Retinal pigment epithelial cell (primary cell): ENCODE data around the gene IFI30.
A peak's percentile ranks its signal among the peaks of the same experiment; 100 is the strongest.

Experiments
- DNase-seq: peaks from one replicate; pipeline ENCODE4 v3.0.0-alpha.2; 2010; ENCODE audit warnings: low read depth
- H3K4me3 ChIP-seq: 2 replicates; pipeline ENCODE4 v1.5.1; 2011; ENCODE audit warnings: mild to moderate bottlenecking, low read length, control low read depth, moderate library complexity
- CTCF ChIP-seq: conservative IDR thresholded peaks from 2 replicates; pipeline ENCODE4 v1.5.1; 2011; ENCODE audit warnings: low read depth, low read length, control low read depth, inconsistent platforms

The IFI30 gene

DNA sequence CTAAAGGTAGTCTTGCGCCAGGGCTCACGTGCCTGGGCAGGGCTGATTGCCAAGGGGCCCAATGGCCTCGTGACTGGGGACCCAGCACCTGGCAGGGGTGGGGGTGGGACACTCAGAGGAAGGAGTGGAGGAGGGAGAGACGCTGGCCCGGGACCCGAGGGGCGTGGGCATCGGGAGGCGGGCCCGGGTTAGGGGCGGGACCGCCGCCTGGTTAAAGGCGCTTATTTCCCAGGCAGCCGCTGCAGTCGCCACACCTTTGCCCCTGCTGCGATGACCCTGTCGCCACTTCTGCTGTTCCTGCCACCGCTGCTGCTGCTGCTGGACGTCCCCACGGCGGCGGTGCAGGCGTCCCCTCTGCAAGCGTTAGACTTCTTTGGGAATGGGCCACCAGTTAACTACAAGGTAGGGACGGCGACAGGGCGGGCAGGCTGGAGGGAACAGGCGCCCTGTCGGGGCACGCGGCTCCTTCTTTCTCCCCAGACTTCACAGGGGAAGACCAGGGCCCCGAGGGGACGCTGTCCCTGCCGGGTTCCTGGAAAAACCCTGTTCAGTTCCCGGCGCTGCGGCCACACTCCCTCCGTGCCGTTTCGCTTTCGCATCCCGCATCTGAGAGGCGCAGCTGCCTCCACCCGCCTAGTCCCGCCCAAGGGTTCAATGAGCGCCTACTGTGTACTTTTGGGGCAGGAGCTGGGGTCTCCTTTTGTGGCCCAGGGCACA is at the start of gene IFI30:
TSS of gene IFI30 (plus strand) at position 242 of the 717 bp plus-strand sequence. CDS start at position 271, 29 bp downstream.
- DNase-seq, result no peak
- TF ChIP-seq CTCF, result no peak
- peak within 1 kb of the TSS; percentile 61 for H3K4me3 ChIP-seq

- TF ChIP-seq CTCF, result no peak
- no peak for DNase-seq
- no peak overlapping the region for H3K4me3 ChIP-seq
Observed at GRCh38 chr19:18123819-18124218, 49.8 kb upstream of the IFI30 start.

- DNase-seq, result no peak
- no peak for TF ChIP-seq CTCF
- H3K4me3 ChIP-seq, result no peak overlapping the region
Observed at GRCh38 chr19:18126097-18126496, 47.5 kb upstream of the IFI30 start.

DNA sequence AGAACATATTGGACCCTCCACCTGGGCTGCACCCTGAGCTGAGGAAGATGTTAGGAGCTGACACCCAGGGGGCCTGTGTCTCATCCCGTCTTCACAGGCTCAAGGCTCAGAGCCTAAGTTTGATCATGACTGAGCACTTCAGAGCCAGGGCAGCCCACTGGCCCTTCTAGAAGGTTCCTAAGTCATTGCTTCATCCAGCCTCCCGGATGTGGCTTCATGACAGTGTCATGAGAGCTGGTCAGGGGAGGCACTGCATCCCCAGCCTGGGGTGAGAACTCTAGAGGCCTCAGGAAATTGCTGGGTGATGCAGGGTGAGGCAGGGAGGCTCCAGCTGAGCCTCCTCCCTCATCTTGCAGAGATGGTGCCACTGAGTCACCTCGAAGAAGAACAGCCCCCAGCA is 45.6 kb upstream of the IFI30 start:
- DNase-seq, result no peak
- no peak for TF ChIP-seq CTCF
- no peak overlapping the region for H3K4me3 ChIP-seq

DNA sequence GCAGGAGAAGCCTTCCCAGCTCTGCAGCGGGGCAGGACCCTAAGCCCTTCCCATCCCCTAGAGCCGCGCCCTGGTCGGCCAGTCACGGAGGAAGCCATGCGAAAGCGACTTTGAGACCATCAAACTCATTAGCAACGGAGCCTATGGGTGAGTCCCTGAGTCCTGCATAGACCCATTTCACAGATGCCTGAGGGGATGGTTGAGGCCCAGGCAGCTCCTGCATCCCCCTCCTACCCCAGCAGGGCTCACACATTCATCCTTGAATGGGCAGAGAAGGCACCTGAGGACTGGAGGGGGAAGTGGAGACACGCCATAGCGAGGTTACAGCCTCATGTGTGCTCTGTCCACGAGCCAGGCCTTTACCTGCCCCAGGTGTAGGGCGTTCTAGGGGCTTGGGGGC is 44.8 kb upstream of the IFI30 start:
- DNase-seq, result no peak
- TF ChIP-seq CTCF, result no peak
- no peak overlapping the region for H3K4me3 ChIP-seq

DNA sequence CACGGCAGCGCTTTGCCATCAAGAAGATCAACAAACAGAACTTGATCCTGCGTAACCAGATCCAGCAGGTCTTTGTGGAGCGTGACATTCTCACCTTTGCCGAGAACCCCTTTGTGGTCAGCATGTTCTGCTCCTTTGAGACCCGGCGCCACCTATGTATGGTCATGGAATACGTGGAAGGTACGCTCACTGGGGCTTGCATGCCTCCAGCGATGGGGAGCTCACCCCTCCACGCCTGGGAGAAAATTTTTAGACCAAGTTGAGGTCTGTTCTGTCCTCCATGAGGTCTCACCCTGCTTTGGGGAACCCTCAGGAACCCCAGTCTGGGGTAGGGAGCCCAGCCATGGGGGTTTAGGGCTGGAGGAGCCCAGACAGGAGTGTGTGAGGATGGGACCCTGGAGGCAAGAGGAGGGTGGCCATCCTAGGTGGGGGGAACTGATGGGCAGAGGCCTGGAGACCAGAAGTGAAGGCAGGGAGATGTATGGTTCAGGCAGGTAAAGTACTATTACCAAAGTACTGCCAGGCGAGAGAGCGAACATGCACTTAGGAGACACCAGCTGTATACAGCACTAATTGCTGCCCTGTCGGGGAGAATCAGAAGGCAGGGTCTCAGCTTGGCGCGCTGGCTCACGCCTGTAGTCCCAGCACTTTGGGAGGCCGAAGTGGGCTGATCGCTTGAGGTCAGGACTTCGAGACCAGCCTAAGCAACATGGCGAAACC is 42.9 kb upstream of the IFI30 start:
- no peak for DNase-seq
- TF ChIP-seq CTCF, result no peak
- no peak overlapping the region for H3K4me3 ChIP-seq
